HG03460 (cell line): ENCODE results near the gene ESRP2.

Experiments
- ATAC-seq: cut with Tn5 transposase; IDR thresholded peaks from one replicate; pipeline ENCODE4 v1.9.1; 2021; ENCODE audit not compliant: unreplicated experiment

ESRP2 gene

GRCh38 chr16:68242085-68242484 is 6.2 kb upstream of the ESRP2 start:
- no peak for ATAC-seq

- ATAC-seq, result peak; percentile 12
These were observed 2.1 kb upstream of the ESRP2 start for GRCh38 chr16:68238029-68238345.

- peak; percentile 75 for ATAC-seq
These were observed 1.5 kb upstream of the ESRP2 start for GRCh38 chr16:68237243-68238028.

- ATAC-seq, result no peak
These were observed 907 bp upstream of the ESRP2 start for GRCh38 chr16:68236826-68237242.

GRCh38 chr16:68236137-68236825 is 354 bp upstream of the ESRP2 start:
- ATAC-seq, result no peak

- no peak for ATAC-seq
These were observed 630 bp downstream of the ESRP2 start for GRCh38 chr16:68235108-68235886.

- ATAC-seq, result no peak
These were observed 1.5 kb downstream of the ESRP2 start for GRCh38 chr16:68234188-68235107.

- no peak for ATAC-seq
These were observed 2.1 kb downstream of the ESRP2 start for GRCh38 chr16:68233835-68234187.

- ATAC-seq, result no peak
These were observed 2.7 kb downstream of the ESRP2 start for GRCh38 chr16:68233085-68233834.

- ATAC-seq, result no peak
These were observed 3.6 kb downstream of the ESRP2 start for GRCh38 chr16:68232335-68232734.

GRCh38 chr16:68231384-68232136 is 4.4 kb downstream of the ESRP2 start:
- ATAC-seq, result no peak

- ATAC-seq, result no peak
These were observed 5.0 kb downstream of the ESRP2 start for GRCh38 chr16:68230956-68231355.

- no peak for ATAC-seq
These were observed 5.8 kb downstream of the ESRP2 start for GRCh38 chr16:68230176-68230571.

- no peak for ATAC-seq
These were observed 6.3 kb downstream of the ESRP2 start for GRCh38 chr16:68229431-68230175.

GRCh38 chr16:68228652-68229051 is 7.3 kb downstream of the ESRP2 start:
- no peak for ATAC-seq

GRCh38 chr16:68227850-68228553 is 7.9 kb downstream of the ESRP2 start:
- ATAC-seq, result no peak

GRCh38 chr16:68227183-68227793 is 8.6 kb downstream of the ESRP2 start:
- no peak for ATAC-seq

GRCh38 chr16:68226116-68226515 is 9.8 kb downstream of the ESRP2 start:
- no peak for ATAC-seq
